HG02970 (cell line): ENCODE measurements around the gene MYCT1.

Experiments used
- ATAC-seq: cut with Tn5 transposase; IDR thresholded peaks from one replicate; pipeline ENCODE4 v1.9.1; 2021; ENCODE audit warnings: mild to moderate bottlenecking, moderate library complexity, moderate number of reproducible peaks; ENCODE audit not compliant: unreplicated experiment, low FRiP score

Gene MYCT1

DNA sequence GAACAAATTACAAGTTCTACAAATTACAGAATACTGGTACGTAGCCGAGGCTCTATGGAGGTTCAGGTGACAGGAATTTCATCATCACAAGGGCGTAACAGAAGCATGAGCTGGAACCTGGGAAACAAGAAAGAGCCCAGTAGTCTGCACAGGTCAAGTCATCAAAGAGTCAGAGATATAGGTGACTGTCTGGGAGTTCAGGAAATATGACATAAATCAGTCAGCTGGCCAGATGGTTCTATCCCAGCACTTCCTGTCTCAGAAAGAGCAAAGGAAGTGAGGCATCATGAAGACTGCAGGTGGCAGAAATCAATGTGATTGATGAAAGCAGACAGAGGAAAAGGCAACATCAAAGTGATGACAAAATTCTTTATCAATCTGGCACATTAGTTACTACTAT, 23.3 kb downstream of the MYCT1 start:
- ATAC-seq, result no peak

GRCh38 chr6:152721956-152722355, 24.3 kb downstream of the MYCT1 start:
- no peak for ATAC-seq

DNA sequence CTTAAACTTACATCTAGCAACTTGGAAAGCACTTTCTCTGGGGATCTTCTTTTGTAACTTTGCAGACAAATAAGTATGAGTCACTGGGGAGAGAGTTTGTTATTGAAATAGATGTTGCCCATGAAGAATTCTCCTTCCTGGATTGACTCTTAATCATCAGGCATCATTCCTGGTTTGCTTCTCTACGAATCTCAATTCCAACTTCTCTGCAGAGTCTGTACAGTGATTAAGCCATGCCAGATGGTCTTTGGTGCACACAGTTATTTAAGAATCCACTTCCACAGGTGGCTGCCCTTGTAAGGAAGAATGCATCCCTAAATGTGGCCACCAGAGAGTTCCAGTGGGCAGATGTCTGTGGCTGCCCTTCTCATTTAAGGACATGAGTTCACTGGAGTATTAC, 25.7 kb downstream of the MYCT1 start:
- ATAC-seq, result no peak

GRCh38 chr6:152726313-152726712, 28.6 kb downstream of the MYCT1 start:
- no peak for ATAC-seq

DNA sequence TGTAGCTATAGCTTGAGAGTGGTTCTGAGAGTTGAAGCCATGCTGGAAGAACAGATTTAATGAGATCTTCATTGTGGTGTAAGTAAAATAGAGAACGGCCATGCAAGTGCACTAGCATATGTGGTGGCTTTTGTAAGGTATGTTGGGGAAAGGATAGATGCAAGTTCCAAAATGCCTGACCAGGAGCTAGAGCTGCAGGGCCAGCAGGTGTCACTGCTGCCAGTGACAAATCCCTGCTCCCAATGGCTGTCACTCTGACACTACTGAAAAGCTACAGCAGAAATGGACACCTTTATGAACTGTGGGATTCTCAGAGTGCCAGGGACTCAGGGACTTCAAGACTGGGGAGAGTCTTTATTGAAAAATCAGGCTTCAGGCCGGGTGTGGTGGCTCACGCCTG, 29.8 kb downstream of the MYCT1 start:
- ATAC-seq, result no peak

- ATAC-seq, result no peak
Measured at GRCh38 chr6:152734630-152735029, 36.9 kb downstream of the MYCT1 start.

GRCh38 chr6:152736687-152737273, 39.1 kb downstream of the MYCT1 start:
- ATAC-seq, result no peak

DNA sequence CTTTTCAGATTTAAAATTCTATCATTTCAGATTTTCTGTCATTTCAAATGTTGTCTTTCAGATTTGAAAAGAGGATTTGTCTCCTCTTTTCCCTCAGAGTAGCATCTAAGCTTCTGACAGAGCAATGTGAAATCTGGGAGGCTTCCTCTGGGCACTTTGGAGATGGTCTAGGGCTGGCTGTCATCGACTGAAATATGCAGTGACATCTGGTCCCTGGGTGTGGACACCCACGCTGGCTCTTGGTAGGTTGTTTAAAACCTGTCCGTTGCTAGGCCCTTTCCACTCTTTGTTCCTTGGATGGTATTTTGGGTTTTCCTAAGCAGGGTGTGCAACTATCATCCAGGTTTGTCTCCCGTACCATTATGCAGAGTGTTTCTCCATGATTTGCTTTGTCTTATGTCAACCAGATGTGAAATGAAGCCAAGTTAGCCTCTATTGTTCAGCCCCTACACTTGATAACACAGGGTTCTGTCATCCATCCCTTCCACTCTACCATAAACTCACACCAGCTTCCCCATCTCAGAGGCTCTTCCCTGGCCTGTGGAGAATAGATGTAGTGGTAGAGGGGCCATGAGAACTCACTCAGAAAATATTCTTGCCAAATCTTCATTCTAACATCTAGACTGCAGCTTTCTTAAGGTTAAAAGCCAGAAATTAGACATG, 47.9 kb downstream of the MYCT1 start:
- ATAC-seq, result no peak

- no peak for ATAC-seq
Measured at GRCh38 chr6:152746172-152746553, 48.5 kb downstream of the MYCT1 start.

- ATAC-seq, result no peak
Measured at GRCh38 chr6:152748843-152749242, 51.1 kb downstream of the MYCT1 start.

- ATAC-seq, result no peak
Measured at GRCh38 chr6:152749336-152749735, 51.6 kb downstream of the MYCT1 start.

DNA sequence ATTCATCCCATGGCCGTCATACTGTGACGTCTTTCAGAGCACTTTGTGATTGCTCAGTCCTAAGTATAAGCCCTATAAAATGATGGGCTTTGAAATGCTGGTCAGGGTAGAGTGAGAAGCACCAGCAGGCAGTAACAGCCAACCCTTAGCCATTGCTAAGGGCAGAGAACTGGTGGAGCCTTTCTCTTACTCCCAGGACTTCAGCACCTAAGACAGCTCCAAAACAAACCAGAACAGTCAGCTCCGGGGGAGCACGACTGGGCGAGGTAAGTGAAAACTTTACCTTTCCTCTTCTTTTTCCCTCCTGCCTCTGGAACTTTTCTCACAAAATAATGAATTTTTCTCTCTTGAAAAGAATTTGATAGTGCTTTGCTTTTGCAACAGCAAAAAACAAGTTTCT, 53.0 kb downstream of the MYCT1 start, which contains the start of gene VIP:
Gene VIP (plus strand): TSS at position 104 of the 400 bp plus-strand sequence. CDS start 1,381 bp downstream, outside the sequence.
- ATAC-seq, result no peak

DNA sequence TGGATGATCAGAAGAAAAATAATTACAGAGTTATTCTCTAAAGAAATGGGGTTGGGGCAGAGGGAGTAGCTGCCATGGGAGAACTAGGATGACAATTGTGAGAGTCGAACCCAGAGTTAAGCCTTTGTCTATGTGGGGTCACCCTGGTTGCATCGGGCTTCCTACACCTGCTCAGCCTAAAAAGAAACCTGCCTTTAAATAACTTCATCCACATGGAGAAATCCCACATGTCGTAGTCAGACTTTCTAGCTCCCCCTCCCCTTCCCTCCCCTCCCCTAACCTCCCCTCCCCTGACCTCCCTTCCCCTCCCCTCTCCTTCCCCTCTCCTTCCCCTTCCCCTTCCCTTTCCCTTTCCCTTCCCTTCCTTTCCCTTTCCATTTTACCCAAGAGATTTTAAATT, 67.6 kb downstream of the MYCT1 start:
- no peak for ATAC-seq

DNA sequence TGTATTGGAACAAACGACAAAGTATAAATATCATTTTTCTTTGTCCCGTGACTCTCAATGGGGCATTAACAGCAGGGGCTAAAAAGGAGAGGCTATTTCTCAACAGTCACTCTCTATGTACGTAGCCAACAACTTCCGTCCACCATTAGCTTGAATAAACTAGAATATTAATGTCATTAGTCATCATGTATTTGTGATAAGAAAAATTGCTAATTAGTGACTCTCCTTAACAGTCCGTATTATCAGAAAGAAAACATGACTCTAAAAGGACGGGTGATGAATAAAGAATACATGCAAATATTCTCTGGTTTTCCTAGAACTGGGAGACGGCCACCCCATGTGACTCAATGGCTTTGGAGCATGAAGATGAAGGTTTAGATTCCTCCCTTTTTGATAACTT, 71.5 kb downstream of the MYCT1 start:
- ATAC-seq, result no peak

- ATAC-seq, result no peak
Measured at GRCh38 chr6:152769993-152770392, 72.3 kb downstream of the MYCT1 start.

DNA sequence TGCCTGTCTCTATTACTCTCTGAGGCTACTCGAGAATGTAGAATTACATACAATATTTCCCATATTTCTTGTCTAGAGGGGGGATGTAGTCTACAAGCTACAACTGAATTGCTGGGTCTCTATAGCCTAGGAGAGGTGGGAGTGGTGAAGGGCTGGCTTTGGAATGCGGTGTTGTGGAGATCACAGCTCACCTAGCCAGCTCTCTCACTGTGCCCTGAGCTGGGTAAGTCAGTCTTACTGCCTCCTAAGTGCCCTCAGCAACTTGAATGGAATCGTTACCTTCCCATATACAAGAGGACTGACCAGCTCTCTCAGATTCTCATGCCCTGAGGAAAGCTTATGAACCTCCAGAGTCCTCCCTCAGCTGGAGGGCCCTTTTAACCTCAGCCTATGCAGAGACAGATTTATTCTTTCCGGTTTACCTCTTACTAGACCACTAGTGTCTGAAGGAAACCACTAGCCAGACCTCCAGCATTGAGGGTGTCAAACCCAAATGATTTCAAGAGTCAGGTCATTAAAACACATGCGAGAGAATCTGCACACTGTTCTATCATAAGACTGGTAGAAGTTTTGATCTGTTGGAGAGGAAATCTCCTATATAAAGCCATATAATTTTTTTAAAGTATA, 73.5 kb downstream of the MYCT1 start:
- no peak for ATAC-seq
